Measurements from ENCODE around the gene DDHD1. TPM values are rescaled to one million over a fixed set of nuclear protein-coding genes. Genes with fewer than 3 reads are reported as not detected.
"Not testable (repeated sequence)": the region's sequence is repeated elsewhere in the genome, so short reads cannot be mapped to it uniquely, and the experiment has no call there.

The DDHD1 gene
- total RNA-seq, 4 donors from 2014 or later = 4.4 to 10.1 (median 6.8) TPM

DNA sequence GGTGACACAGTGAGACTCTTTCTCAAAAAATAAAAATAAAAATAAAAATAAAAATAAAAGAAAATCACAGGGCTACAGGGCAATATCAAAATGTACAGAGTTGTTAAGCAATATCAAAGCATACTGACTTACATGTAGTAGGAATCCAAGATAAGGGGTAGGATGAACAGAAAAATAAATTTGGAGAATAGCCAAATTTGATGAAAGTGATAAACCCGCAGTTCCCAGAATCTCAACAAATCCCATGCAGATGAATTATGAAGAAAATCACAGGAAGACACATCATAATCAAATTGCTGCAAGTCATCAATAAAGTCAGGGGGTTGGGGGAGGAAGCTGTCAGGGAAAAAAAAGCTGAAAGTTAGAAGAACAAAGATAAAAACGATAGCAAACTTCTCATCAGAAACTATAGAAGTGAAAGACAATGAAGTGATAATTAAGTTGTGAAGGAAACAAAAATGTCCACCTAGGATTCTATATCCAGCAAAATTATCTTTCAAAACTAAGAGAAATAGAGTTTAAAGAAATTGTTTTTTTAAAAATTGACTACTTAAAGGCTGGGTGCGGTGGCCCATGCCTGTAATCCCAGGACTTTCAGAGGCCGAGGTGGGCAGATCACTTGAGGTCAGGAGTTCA, 15.4 kb downstream of the DDHD1 start:
- TF ChIP-seq POLR2A (IDR thresholded peaks at IDR 0.05) = no peak
- TF ChIP-seq, protein P1, sequence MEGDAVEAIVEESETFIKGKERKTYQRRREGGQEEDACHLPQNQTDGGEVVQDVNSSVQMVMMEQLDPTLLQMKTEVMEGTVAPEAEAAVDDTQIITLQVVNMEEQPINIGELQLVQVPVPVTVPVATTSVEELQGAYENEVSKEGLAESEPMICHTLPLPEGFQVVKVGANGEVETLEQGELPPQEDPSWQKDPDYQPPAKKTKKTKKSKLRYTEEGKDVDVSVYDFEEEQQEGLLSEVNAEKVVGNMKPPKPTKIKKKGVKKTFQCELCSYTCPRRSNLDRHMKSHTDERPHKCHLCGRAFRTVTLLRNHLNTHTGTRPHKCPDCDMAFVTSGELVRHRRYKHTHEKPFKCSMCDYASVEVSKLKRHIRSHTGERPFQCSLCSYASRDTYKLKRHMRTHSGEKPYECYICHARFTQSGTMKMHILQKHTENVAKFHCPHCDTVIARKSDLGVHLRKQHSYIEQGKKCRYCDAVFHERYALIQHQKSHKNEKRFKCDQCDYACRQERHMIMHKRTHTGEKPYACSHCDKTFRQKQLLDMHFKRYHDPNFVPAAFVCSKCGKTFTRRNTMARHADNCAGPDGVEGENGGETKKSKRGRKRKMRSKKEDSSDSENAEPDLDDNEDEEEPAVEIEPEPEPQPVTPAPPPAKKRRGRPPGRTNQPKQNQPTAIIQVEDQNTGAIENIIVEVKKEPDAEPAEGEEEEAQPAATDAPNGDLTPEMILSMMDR (IDR thresholded peaks at IDR 0.05 in 4 of 5, conservative IDR thresholded peaks at IDR 0.05 in 1 of 5) = no peak
- DNase-seq (no peak), ATAC-seq (no peak)
- in situ Hi-C loops (cut with MboI; ENCODE audit: low sequenced_read_pairs in 4 of 4) = no loop called here
- Histone ChIP-seq H3K27ac (no peak overlapping the region), H3K27me3 (no peaks in the 10 kb centered on the region), H3K36me3 (no peaks in the 10 kb centered on the region), H3K9me3 (peaks cover 0 to 38% (median 12%) of the 10 kb centered on the region in 3 donors), H3K4me1 (no peaks in the 10 kb centered on the region), H3K4me3 (no peak overlapping the region)
- intact Hi-C loops (cut with DNase I; ENCODE audit: low total_unique reads) = no loop called here

DNA sequence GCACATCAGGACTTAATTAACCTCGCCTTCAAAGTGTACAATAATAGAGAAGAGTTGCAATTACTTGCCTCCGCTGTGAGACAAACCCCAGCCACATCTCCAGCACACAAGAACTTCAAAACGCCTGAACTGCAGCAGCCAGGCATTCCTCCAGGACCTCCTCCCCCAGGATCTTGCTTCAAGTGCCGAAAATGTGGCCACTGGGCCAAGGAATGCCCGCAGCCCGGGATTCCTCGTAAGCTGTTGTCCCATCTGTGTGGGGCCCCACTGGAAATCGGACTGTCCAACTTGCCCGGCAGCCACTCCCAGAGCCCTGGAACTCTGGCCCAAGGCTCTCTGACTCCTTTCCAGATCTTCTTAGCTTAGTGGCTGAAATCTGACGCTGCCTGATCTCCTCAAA, 22.6 kb downstream of the DDHD1 start:
- ATAC-seq; in situ Hi-C loops (cut with MboI; ENCODE audit: low sequenced_read_pairs in 4 of 4); H3K9me3 ChIP-seq; H3K27me3 ChIP-seq; DNase-seq; intact Hi-C loops (cut with DNase I; ENCODE audit: low total_unique reads); H3K27ac ChIP-seq; H3K4me3 ChIP-seq; H3K36me3 ChIP-seq: not testable (repeated sequence)
- H3K4me1 ChIP-seq = peaks cover 10 to 13% of the 10 kb centered on the region in 2 donors

- Histone ChIP-seq H3K27me3 (no peaks in the 10 kb centered on the region), H3K9me3 (no peaks in the 10 kb centered on the region), H3K36me3 (no peaks in the 10 kb centered on the region), H3K27ac (no peak overlapping the region), H3K4me1 (peaks cover 10 to 15% of the 10 kb centered on the region in 2 donors), H3K4me3 (no peak overlapping the region)
- in situ Hi-C loops (cut with MboI; ENCODE audit: low sequenced_read_pairs in 4 of 4) (no loop called here), intact Hi-C loops (cut with DNase I; ENCODE audit: low total_unique reads) (no loop called here)
- TF ChIP-seq, protein P1 (IDR thresholded peaks at IDR 0.05 in 4 of 5, conservative IDR thresholded peaks at IDR 0.05 in 1 of 5) = no peak
- no peak for TF ChIP-seq POLR2A (IDR thresholded peaks at IDR 0.05)
- ATAC-seq (no peak), DNase-seq (no peak)
These were observed 24.7 kb downstream of the DDHD1 start for GRCh38 chr14:53128303-53129028.

- Histone ChIP-seq H3K27ac (no peak overlapping the region), H3K27me3 (no peaks in the 10 kb centered on the region), H3K36me3 (no peaks in the 10 kb centered on the region), H3K4me1 (peaks cover 10 to 15% of the 10 kb centered on the region in 2 donors), H3K4me3 (no peak overlapping the region), H3K9me3 (no peaks in the 10 kb centered on the region)
- ATAC-seq (no peak), DNase-seq (no peak)
- TF ChIP-seq POLR2A (IDR thresholded peaks at IDR 0.05) = no peak
- TF ChIP-seq, protein P1 (IDR thresholded peaks at IDR 0.05 in 4 of 5, conservative IDR thresholded peaks at IDR 0.05 in 1 of 5) = no peak
- in situ Hi-C loops (cut with MboI; ENCODE audit: low sequenced_read_pairs in 4 of 4) (no loop called here), intact Hi-C loops (cut with DNase I; ENCODE audit: low total_unique reads) (no loop called here)
These were observed 25.3 kb downstream of the DDHD1 start for GRCh38 chr14:53127832-53128231.

DNA sequence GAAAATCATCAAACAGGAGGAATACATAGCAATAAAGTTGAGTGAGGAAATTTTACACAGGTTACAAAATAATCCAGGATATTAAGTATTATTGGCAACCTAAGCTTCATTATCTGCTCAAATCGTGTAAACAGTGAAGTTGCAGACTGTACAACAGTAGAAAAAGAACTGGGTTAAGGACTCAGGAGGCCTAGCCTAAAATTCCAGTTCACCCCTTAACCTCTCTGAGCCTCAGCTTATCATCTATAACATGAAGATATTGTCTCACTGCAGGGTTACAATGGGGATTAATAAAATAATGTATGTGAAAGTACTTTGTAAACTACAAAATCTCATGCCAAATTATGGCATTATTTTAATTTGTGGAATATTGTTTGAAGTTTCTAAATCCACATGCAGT, 26.0 kb downstream of the DDHD1 start:
- H3K4me1 ChIP-seq = peaks cover 10 to 15% of the 10 kb centered on the region in 2 donors
- DNase-seq (no peak), ATAC-seq (no peak)
- H3K36me3 ChIP-seq = no peaks in the 10 kb centered on the region
- in situ Hi-C loops (cut with MboI; ENCODE audit: low sequenced_read_pairs in 4 of 4) (no loop called here), intact Hi-C loops (cut with DNase I; ENCODE audit: low total_unique reads) (no loop called here)
- H3K4me3 ChIP-seq = peak overlapping the region; percentile 9 to 34 (median 31)
- H3K27me3 ChIP-seq = no peaks in the 10 kb centered on the region
- peak overlapping the region; percentile 6 to 52 (median 32) for H3K27ac ChIP-seq
- TF ChIP-seq, protein P1 (IDR thresholded peaks at IDR 0.05 in 4 of 5, conservative IDR thresholded peaks at IDR 0.05 in 1 of 5) = no peak
- TF ChIP-seq POLR2A (IDR thresholded peaks at IDR 0.05) = no peak
- no peaks in the 10 kb centered on the region for H3K9me3 ChIP-seq
